Muscle of arm (tissue), 12 donors: ENCODE results near the gene SRL. TPM values are rescaled to one million over a fixed set of nuclear protein-coding genes. Genes with fewer than 3 reads are reported as not detected.
"Not testable (repeated sequence)": the region's sequence is repeated elsewhere in the genome, so short reads cannot be mapped to it uniquely, and the experiment has no call there.

Experiments
- DNase-seq: peaks from one replicate; pipeline ENCODE4 v3.0.0-alpha.2; 2013
- polyA plus RNA-seq, 12 donors: library from polyadenylated mRNA; unstranded; fragments of 120-200 nt; gene quantifications; one replicate each; pipeline ENCODE4 v1.2.1, GENCODE V29; 2013; ENCODE audit not compliant: insufficient read length in 12 of 12

SRL gene
- polyA plus RNA-seq, 12 donors, result 146 to 746 (median 542) TPM

GRCh38 chr16:4175849-4176248 lies 66.0 kb downstream of the SRL start:
- DNase-seq, result no peak

DNA sequence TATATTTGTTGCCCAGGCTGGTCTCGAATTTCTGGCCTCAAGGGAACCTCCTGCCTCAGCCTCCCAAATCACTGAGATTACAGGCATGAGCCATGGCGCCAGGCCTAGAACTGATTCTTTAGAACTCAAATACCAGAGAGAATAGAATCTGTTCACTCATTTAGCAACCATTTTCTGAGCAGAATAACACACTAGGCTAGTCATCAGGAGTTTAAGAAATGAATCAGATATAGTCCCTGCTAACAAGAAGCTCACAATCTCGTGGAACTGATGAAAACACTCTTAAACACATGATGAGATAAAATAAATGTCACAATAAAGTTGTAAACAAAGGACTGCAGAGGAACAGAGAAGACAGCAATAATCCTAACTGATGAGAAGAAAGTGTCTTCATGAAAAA lies 69.8 kb downstream of the SRL start:
- no peak for DNase-seq

DNA sequence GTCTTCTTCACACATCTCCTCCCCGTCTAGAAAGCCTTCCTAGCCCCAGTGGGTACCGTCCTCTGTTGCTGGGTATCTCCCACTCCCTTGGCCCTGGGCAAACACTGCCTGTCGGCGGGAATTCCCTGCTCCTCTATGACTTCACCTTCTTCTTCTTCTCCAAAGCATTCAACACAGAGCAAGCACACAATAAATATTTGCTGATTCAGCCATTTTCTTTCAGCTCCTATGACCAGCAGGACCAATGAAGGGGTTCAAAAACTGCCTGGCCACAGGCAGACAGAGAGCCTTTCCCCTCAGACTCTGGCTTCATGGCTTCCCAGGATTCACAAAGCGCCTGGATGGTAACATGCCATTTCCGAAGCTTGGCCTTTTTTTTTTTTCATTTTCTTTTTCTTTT lies 72.5 kb downstream of the SRL start:
- no peak for DNase-seq

- no peak for DNase-seq
Observed at GRCh38 chr16:4166821-4167220, 75.1 kb downstream of the SRL start.

DNA sequence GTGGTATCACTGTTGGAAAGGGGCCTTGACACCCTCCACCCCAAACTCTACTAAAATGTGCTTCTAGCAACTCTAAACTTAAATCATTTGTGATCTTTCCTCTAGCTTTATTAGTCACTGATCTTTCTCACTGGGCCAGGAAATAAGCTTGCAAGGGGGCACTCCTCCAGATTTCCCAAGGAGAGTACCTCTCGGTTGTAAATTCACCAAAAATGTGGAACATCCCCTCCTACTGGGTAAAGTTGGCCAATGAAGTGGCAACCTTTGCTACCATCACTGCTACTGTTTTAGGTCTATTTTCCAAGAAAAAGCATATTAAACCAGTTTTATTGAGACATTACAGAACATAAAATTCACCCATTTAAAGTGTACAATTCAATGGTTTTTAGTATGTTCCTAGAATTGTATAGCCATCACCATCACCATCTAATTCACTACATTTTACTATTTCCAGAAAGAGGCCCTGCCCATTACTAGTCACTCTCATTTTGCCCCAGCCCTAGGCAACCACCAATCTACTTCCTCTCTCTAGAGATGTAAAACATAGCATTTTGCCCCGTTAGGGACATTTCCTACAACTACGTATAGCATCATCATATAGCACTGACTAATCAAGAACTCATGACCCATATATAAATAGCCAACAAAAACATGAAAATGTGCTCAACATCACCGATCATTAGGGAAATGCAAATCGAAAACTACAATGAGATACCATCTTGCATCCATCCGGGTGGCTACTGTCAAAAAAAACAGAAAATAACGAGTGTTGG lies 81.0 kb downstream of the SRL start:
- DNase-seq, result no peak

DNA sequence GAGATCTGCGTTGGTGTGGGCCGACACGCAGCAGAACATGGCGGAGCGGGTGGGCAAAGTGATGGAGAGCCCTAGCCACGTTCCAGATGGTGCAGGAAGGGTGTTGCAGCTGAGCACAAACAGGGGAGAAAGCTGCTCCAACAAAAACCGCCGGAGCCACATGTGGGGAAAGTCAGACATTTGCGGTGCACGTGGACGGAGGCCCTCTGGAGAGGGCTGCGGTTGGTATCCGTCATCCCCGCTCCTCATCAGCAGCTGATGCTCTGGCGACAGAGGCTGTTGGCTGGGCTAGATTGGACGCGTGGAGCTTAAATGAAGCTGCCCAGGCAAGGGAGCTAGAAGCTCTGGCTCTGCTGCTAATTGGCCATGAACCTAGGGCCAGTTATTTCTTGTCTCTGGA lies 82.2 kb downstream of the SRL start:
- no peak for DNase-seq

- no peak for DNase-seq
Observed at GRCh38 chr16:4158143-4159093, 83.5 kb downstream of the SRL start.

DNA sequence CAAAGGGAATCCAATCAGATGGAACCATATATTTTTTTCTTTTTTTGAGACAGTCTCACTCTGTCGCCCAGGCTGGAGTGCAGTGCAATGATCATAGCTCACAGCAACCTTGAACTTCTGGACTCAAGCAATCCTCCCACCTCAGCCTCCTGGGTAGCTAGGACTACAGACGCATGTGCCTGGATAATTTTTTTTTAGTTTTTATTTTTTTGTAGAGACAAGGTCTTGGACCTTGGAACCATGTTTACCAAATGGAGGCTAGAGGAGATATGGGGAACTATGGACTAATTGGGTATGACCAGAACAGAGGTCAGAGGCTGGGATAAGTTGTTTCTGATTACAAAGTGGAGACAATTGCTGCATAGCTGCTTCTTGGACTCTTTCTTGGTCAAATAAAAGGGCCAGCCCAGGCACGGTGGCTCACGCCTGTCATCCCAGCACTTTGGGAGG lies 84.5 kb downstream of the SRL start:
- DNase-seq, result no peak

DNA sequence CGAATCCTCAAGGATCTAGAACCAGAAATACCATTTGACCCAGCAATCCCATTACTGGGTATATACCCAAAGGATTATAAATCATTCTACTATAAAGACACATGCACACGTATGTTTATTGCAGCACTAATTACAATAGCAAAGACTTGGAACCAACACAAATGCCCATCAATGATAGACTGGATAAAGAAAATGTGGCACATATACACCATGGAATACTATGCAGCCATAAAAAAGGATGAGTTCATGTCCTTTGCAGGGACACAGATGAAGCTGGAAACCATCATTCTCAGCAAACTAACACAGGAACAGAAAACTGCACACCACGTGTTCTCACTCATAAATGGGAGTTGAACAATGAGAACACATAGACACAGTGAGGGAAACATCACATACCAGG lies 85.4 kb downstream of the SRL start:
- not testable (repeated sequence) for DNase-seq

DNA sequence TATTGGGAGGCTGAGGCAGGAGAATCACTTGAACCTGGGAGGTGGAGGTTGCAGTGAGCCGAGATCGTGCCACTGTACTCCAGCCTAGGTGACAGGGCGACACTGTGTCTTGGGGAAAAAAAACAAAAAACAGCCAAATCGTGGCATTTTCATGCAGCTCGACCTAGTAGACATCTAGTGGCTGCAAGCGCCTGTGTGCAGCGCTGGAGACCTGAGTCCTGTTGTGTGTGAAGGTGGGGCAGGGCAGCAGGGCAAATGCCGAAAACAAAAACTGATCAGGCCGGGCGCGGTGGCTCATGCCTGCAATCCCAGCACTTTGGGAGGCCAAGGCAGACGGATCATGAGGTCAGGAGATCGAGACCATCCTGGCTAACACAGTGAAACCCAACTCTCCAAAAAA lies 88.5 kb downstream of the SRL start:
- DNase-seq, result not testable (repeated sequence)

DNA sequence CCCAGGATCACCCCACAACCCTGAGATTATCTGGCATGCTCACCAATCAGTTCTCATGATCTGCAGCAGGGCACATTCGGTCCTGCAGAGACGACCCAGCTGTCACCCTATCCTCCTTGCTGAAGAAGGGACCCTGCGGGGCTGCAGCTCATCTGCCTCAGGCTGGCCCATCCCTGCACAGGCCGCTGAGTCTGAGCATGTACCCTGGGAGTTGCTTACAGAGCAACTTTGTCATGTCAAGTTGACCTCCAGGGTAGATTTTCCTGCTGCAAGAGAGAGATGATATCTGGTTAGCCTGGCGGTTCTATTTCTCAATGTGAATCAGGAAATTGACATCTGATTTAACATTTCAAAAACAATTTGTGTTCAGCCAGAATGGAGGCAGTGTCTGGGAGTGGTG lies 89.6 kb downstream of the SRL start:
- no peak for DNase-seq

- no peak for DNase-seq
Observed at GRCh38 chr16:4147236-4147635, 94.6 kb downstream of the SRL start.

GRCh38 chr16:4142268-4142667 lies 99.6 kb downstream of the SRL start:
- DNase-seq, result no peak

DNA sequence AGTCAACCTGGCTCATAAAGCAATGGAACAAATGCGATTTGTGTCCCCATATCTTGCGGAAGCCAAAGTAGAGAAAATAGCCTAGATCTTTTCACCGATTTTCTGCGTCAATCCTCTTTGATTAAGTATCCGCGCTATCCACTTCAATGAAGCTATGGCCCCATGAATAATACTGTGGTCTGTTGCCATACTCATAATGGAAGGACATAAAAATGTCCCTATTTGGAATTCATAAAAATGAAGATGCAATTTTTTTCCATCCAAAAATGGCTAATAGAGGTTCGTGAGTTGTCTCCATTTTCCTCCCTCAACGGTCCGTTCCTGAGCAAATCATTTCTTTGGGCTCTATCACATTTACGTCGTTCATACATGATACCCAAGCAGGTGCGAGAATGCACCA lies 100.3 kb downstream of the SRL start:
- no peak for DNase-seq

DNA sequence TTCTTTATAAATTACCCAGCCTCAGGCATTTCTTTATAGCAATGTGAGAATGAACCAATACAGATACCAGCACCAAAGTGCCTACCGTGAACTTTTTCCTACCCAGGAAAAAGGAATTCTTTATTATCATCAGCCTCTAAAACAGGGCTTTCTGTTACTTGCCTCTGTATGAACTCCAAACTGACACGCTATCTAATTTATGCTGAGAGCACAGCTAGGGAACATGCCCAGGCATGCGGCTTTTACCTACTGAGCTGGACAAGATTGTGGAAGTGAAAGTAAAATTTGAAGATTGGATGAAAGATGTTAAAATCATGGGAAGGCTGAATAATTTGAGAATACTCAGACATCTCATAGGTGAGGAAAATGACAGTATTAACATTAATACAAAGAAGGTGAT lies 101.2 kb downstream of the SRL start:
- no peak for DNase-seq

- no peak for DNase-seq
Observed at GRCh38 chr16:4139968-4140367, 101.9 kb downstream of the SRL start.

Other genes with a start within 250 kb of the SRL start
- 10 to 100 TPM in 11 of 12 donors, not detected in 1; 12.3 to 17.8 (median 14.5) TPM for gene ADCY9, start 125.6 kb downstream of the SRL start, polyA plus RNA-seq
- gene TFAP4, start 30.9 kb upstream of the SRL start, polyA plus RNA-seq, result 10 to 100 TPM in 8 of 12 donors, 1 to 10 TPM in 3, not detected in 1; 7.2 to 29.8 (median 11.5) TPM
- gene GLIS2, start 74.0 kb upstream of the SRL start, polyA plus RNA-seq, result 10 to 100 TPM in 11 of 12 donors, not detected in 1; 13.6 to 35.0 (median 19.8) TPM
- 10 to 100 TPM in 10 of 12 donors, not detected in 2; 16.3 to 28.6 (median 20.4) TPM for gene PAM16, start 109.2 kb upstream of the SRL start, polyA plus RNA-seq
- gene VASN, start 129.8 kb upstream of the SRL start, polyA plus RNA-seq, result 10 to 100 TPM in 5 of 12 donors, 1 to 10 TPM in 6, not detected in 1; 6.2 to 22.1 (median 9.9) TPM
- gene CORO7, start 174.5 kb upstream of the SRL start, polyA plus RNA-seq, result 10 to 100 TPM in 11 of 12 donors, not detected in 1; 15.7 to 26.2 (median 20.7) TPM
- 10 to 100 TPM in 11 of 12 donors, not detected in 1; 24.7 to 31.6 (median 29.0) TPM for gene DNAJA3, start 183.8 kb upstream of the SRL start, polyA plus RNA-seq
- gene NMRAL1, start 232.5 kb upstream of the SRL start, polyA plus RNA-seq, result 10 to 100 TPM in 10 of 12 donors, not detected in 2; 11.0 to 36.3 (median 14.7) TPM
- 10 to 100 TPM in 11 of 12 donors, not detected in 1; 30.4 to 52.1 (median 37.3) TPM for gene HMOX2, start 234.3 kb upstream of the SRL start, polyA plus RNA-seq